NK-92 (cell line): Measurements from ENCODE around the gene MBD6.

ENCODE experiments used
- DNase-seq: peaks from one replicate; lab custom pipeline; 2025; ENCODE audit not compliant: unreplicated experiment; lab: John Stamatoyannopoulos, UW

The MBD6 gene

GRCh38 chr12:57527184-57527583 lies 4.6 kb downstream of the MBD6 start:
- no peak for DNase-seq

GRCh38 chr12:57528176-57528575 lies 5.6 kb downstream of the MBD6 start:
- no peak for DNase-seq

GRCh38 chr12:57528831-57529555 lies 6.4 kb downstream of the MBD6 start:
- DNase-seq = no peak

GRCh38 chr12:57529831-57530230 lies 7.2 kb downstream of the MBD6 start:
- DNase-seq = no peak

GRCh38 chr12:57530396-57531142 lies 7.9 kb downstream of the MBD6 start:
- DNase-seq = no peak

GRCh38 chr12:57531836-57532235 lies 9.2 kb downstream of the MBD6 start:
- no peak for DNase-seq

- no peak for DNase-seq
These were observed 10.5 kb downstream of the MBD6 start for GRCh38 chr12:57533108-57533507.

GRCh38 chr12:57534250-57534649 lies 11.6 kb downstream of the MBD6 start:
- DNase-seq = no peak

GRCh38 chr12:57534991-57535543 lies 12.4 kb downstream of the MBD6 start:
- no peak for DNase-seq

- no peak for DNase-seq
These were observed 13.4 kb downstream of the MBD6 start for GRCh38 chr12:57535764-57536596.

- no peak for DNase-seq
These were observed 13.9 kb downstream of the MBD6 start for GRCh38 chr12:57536597-57536942.

- DNase-seq = no peak
These were observed 16.6 kb downstream of the MBD6 start for GRCh38 chr12:57539134-57539768.

GRCh38 chr12:57541001-57541400 lies 18.4 kb downstream of the MBD6 start:
- no peak for DNase-seq

- DNase-seq = no peak
These were observed 19.1 kb downstream of the MBD6 start for GRCh38 chr12:57541717-57542116.

- no peak for DNase-seq
These were observed 21.0 kb downstream of the MBD6 start for GRCh38 chr12:57543581-57543980.

GRCh38 chr12:57545809-57546437 lies 23.3 kb downstream of the MBD6 start:
- DNase-seq = no peak

- peak; percentile 40 for DNase-seq
These were observed 24.0 kb downstream of the MBD6 start, which contains the start of gene DCTN2 for GRCh38 chr12:57546438-57547287. Gene DCTN2, minus strand, starts transcription at chr12:57547192. Its CDS starts 129 bp downstream, at chr12:57547063.

- DNase-seq = no peak
These were observed 24.8 kb downstream of the MBD6 start for GRCh38 chr12:57547288-57548012.

- no peak for DNase-seq
These were observed 25.3 kb downstream of the MBD6 start for GRCh38 chr12:57548013-57548315.
